HG03439 (cell line): ENCODE results near the gene KRTAP27-1.

ENCODE experiments used
- ATAC-seq: cut with Tn5 transposase; IDR thresholded peaks from one replicate; pipeline ENCODE4 v1.9.1; 2021; ENCODE audit warnings: mild to moderate bottlenecking, moderate library complexity; ENCODE audit not compliant: unreplicated experiment

Gene KRTAP27-1

DNA sequence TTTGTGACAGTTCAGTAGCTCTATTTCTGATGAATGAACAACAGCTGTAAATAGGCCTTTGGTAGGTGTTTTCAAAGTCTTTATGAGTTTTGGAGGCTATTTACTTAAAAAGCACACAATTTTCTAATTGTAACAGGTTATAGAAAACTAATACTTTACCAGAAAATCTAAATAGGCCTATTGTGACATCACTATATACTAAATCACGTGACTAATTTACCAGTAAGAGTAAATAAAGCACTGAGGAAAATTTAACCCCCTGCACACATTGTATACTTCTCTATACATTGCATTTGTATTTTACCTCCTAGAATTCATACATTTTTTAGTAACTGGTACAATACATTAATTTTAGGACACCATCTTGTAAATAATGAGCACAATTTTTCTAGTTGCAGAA, 32.4 kb downstream of the KRTAP27-1 start:
- no peak for ATAC-seq

- ATAC-seq: no peak
These were observed 48.3 kb downstream of the KRTAP27-1 start, which contains the start of gene KRTAP25-1 for GRCh38 chr21:30289215-30289614. Gene KRTAP25-1 (minus strand): TSS chr21:30289514. CDS start chr21:30289490, 24 bp downstream.
